Tibial nerve (tissue), 3 donors: ENCODE results near the gene TOR4A.

Experiments used
- CTCF ChIP-seq, 5 experiments: fragments of 200-600 bp in 3 of 5; fragments of 450-650 bp in 2 of 5; sonication (generic) in 3 of 5; IDR thresholded peaks; one replicate each; pipeline ENCODE4 v1.5.1; 2016 to 2019; ENCODE audit warnings: antibody characterized with exemption in 5 of 5, mild to moderate bottlenecking in 3 of 5, moderate library complexity in 2 of 5
- POLR2A ChIP-seq, 2 donors: fragments of 450-650 bp; IDR thresholded peaks; one replicate each; pipeline ENCODE4 v1.6.1; 2017; ENCODE audit warnings: antibody characterized with exemption in 2 of 2, mild to moderate bottlenecking in 2 of 2, moderate library complexity in 2 of 2

- no peak for TF ChIP-seq CTCF (IDR thresholded peaks at IDR 0.05)
- TF ChIP-seq POLR2A (IDR thresholded peaks at IDR 0.05) = no peak
These were observed 13.5 kb upstream of the TOR4A start for GRCh38 chr9:137264067-137264466.
